Skeletal muscle cell (primary cell): ENCODE data around the gene TUBB4B.

Source experiments
- DNase-seq: peaks from one replicate; pipeline ENCODE4 v3.0.0-alpha.2; 2010; ENCODE audit warnings: low read depth
- H3K4me3 ChIP-seq: 2 replicates; pipeline ENCODE4 v1.5.1; 2011; ENCODE audit warnings: low read depth, mild to moderate bottlenecking, control low read depth, low read length, moderate library complexity

The TUBB4B gene

GRCh38 chr9:137223078-137223970 is 17.8 kb upstream of the TUBB4B start:
- DNase-seq: peak; percentile 88
- peak overlapping the region; percentile 73 for H3K4me3 ChIP-seq

GRCh38 chr9:137224830-137225694 is 16.0 kb upstream of the TUBB4B start, which contains the start of gene CYSRT1:
CYSRT1 (plus strand) TSS chr9:137225174; CDS start chr9:137225622, 448 bp downstream.
- peak within 1 kb of the TSS; percentile 73 for H3K4me3 ChIP-seq
- DNase-seq: no peak

GRCh38 chr9:137225699-137226331 is 15.3 kb upstream of the TUBB4B start:
- DNase-seq: no peak
- H3K4me3 ChIP-seq: no peak overlapping the region

DNA sequence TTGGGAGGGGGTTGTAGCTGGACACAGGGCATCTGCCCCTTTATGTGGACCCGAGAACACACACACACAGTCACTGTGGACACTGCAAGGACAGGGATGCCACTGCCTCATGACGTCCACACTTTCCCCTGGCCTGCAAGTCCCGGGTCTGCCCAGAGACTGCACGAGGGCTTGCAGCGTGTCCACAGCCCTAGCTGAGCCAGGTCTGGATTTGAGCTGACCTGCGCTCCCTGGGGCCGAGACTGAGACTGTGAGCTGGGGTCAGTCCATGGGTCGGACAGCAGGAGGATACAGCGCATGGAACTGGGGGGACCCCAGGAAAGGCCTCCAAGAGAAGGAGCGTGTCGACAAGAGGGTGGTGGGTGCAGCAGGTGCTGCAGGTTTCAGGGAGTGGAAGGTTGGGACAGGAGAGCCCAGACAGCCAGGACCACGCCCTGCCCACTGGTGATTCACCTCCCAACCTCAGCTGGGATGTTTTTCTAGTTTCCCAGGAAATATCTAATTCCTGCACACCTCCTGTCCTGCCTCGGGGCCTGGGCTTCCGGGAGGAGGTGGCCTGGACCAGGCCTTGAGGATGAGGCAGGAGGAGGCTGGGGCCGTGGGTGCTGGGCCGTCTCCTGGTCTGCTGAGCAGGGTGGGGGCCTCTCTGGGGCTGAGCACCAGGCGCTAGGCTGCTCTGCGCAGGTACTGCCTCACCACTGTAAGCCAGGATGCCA is 14.6 kb upstream of the TUBB4B start:
- DNase-seq: no peak
- no peak overlapping the region for H3K4me3 ChIP-seq

GRCh38 chr9:137227054-137227852 is 13.8 kb upstream of the TUBB4B start, which contains the start of gene RNF224:
RNF224 (plus strand) TSS chr9:137227502; CDS start chr9:137228336, 834 bp downstream.
- no peak within 1 kb of the TSS for H3K4me3 ChIP-seq

GRCh38 chr9:137227853-137228505 is 13.1 kb upstream of the TUBB4B start:
- DNase-seq: no peak
- H3K4me3 ChIP-seq: no peak overlapping the region

More at GRCh38 chr9:137227054-137227852, 13.8 kb upstream of the TUBB4B start, which contains the start of gene RNF224:
- no peak for DNase-seq

DNA sequence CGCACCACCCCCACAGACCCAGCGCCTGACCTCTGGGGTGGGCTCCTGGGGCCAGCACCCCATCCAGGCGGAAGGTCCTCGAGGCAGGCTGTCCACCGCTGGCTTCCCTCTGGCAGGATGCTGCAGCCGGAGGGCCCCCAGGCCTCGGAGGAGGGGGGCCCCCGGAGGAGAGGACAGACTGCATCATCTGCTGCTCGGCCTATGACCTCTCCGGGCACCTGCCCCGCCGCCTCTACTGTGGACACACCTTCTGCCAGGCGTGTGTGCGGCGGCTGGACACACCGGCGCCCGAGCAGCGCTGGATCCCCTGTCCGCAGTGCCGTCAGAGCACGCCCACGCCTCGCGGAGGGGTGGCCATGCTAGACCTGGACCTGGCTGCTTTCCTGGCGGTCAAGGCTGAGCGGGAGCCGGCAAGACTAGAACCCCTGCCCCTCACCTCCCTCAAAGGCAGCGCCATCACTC is 12.6 kb upstream of the TUBB4B start:
- no peak for DNase-seq
- H3K4me3 ChIP-seq: no peak overlapping the region

- DNase-seq: no peak
- H3K4me3 ChIP-seq: no peak overlapping the region
Observed at GRCh38 chr9:137228968-137229896, 11.9 kb upstream of the TUBB4B start.

DNA sequence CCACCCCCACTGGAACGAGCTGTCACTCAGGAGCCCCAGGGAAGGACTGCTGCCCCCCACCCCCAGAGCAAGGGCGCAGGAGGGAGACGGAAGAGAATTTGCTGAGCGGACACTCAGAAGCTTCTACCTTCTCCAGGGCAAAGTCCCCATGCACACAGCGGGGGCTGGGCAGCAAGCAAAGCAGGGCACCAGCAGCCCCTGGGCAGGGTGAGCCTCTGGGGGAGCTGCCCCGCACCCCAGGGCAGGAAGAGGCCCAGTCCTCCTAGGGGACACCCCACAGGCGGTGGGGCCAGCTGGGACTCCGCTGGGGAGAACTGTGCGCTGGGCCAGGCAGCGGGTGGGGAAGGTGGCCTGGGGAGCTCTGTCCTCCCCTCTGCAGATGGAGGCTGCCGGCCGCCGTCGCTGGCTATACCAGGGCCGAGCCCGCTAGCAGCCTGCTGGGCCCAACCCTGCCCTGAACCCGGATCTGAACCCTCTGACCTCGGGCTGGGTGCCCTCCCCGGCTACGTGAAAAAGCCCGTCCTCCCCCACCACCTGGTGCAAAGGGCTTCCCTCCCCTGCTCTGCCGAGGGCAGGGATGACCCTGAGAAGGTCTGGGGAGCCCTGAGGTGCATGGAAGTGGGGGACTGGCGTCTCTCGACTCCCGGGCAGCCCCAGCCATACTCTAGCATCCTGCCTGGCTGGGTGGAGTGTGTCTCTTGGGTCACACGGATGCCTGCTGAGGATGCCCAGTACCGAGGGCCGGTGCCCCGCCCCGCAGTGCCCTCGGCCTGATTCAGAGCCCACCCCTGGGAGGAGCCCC is 11.0 kb upstream of the TUBB4B start:
- H3K4me3 ChIP-seq: no peak overlapping the region
- DNase-seq: no peak

- no peak for DNase-seq
Observed at GRCh38 chr9:137230705-137231371, 10.2 kb upstream of the TUBB4B start, which contains the start of gene SLC34A3. SLC34A3 (plus strand) TSS chr9:137230901; CDS start chr9:137231703, 802 bp downstream.

DNA sequence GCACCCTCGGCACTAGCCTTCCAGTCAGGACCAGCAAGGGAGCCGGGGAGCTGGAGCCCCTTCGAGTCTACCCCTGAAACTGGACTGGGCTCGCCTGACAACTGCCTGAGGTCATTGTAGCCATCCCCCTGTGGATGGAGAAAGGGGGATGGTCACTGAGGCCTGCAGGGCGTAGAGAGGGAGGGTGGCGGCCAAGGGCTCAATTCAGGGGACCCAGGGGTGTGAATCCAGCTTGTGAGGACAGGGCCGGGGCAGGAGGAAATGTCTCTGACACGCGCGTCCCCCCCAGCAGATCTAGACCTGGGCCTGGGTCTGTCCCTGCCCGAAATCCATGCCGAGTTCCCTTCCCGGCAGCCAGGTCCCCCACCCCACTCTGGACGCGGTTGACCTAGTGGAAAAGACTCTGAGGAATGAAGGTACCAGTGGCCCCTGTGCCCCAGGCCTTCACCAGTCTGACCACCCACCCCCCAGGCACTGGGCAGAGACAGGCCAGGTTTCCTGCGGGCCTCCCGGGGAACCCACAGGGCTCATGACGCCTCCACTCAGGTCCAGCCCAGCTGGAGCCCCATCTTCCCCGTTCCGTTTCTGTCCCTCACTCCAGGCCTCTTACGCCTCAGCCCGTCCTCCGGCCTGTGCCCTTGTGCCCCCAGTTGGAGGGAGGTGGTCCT is 9.6 kb upstream of the TUBB4B start:
- no peak overlapping the region for H3K4me3 ChIP-seq

More at GRCh38 chr9:137230705-137231371, 10.2 kb upstream of the TUBB4B start, which contains the start of gene SLC34A3:
- H3K4me3 ChIP-seq: no peak within 1 kb of the TSS

DNA sequence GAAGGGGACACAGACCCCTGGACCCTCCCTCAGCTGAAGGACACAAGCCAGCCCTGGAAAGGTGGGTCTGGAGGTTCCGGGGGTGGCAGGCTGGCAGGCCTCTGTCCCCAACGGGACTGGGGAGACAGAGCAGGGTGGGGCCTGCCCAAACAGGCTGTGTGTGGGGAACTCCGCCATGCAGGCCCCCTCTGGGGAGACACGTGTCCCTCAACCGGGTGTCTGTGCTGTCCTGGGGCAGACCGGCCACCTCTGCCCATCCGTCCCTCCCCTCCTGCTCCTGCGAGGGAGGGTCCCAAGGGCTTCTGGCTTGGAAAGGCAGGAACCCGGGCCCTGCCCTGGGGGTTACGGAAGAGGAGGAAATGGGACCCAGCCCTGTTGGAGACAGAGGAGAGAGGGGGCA is 9.0 kb upstream of the TUBB4B start:
- DNase-seq: no peak
- H3K4me3 ChIP-seq: no peak overlapping the region

More for the DNA sequence above, 9.6 kb upstream of the TUBB4B start:
- no peak for DNase-seq

DNA sequence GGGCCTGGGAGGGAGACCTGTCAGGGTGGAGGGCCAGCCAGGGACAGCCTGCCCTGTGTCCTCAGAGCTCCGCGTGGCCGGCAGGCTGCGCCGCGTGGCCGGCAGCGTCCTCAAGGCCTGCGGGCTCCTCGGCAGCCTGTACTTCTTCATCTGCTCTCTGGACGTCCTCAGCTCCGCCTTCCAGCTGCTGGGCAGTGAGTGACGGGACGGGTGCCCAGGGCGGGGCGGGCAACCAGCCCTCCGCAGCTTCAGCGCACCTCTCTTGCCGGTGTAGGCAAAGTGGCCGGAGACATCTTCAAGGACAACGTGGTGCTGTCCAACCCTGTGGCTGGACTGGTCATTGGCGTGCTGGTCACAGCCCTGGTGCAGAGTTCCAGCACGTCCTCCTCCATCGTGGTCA is 8.6 kb upstream of the TUBB4B start:
- DNase-seq: no peak
- no peak overlapping the region for H3K4me3 ChIP-seq

GRCh38 chr9:137233143-137233980 is 7.7 kb upstream of the TUBB4B start:
- DNase-seq: no peak
- no peak overlapping the region for H3K4me3 ChIP-seq
